Activated B cell treated with CpG ODN at 0.5 μM for 24 hours (primary cell): ENCODE measurements around the gene ARHGAP33. TPM values are rescaled to one million over a fixed set of nuclear protein-coding genes. Genes with fewer than 3 reads are reported as not detected.
A peak's percentile ranks its signal among the peaks of the same experiment; 100 is the strongest.

Experiments used
- ATAC-seq: fragments of 200-7000 bp; cut with Tn5 transposase; one replicate; pipeline ENCODE4 v1.10.0; 2021; ENCODE audit warnings: low read depth, mild to moderate bottlenecking, moderate library complexity
- CTCF ChIA-PET: fragments of 350-600 bp; sonication (Branson Sonifier 250); formaldehyde crosslinking; loops from one replicate; lab custom pipeline; 2021; ENCODE audit warnings: antibody characterized with exemption; lab: Charles Lee
- POLR2A ChIA-PET: fragments of 350-600 bp; sonication (Branson Sonifier 250); formaldehyde crosslinking; loops from one replicate; lab custom pipeline; 2021; ENCODE audit warnings: antibody characterized with exemption; lab: Charles Lee
- DNase-seq: peaks from one replicate; pipeline ENCODE4 v3.0.0; 2022
- H3K27ac Mint-ChIP-seq: one replicate; pipeline ENCODE4 v1.8.0; 2020; ENCODE audit warnings: mixed read lengths
- H3K27me3 Mint-ChIP-seq: one replicate; pipeline ENCODE4 v1.8.0; 2021; ENCODE audit warnings: mixed read lengths
- H3K36me3 Mint-ChIP-seq: one replicate; pipeline ENCODE4 v1.8.0; 2021; ENCODE audit warnings: low read depth, mixed read lengths
- H3K4me1 Mint-ChIP-seq: one replicate; pipeline ENCODE4 v1.8.0; 2021; ENCODE audit warnings: mixed read lengths
- H3K4me3 Mint-ChIP-seq: one replicate; pipeline ENCODE4 v1.8.0; 2020; ENCODE audit warnings: mild to moderate bottlenecking, mixed read lengths
- H3K9me3 Mint-ChIP-seq: one replicate; pipeline ENCODE4 v1.8.0; 2020; ENCODE audit warnings: mixed read lengths
- CTCF ChIP-seq: fragments of 200-600 bp; IDR thresholded peaks from one replicate; pipeline ENCODE4 v1.8.0; 2022; ENCODE audit warnings: antibody characterized with exemption, mild to moderate bottlenecking
- intact Hi-C: fragments of 100-400 bp; cut with micrococcal nuclease; formaldehyde crosslinking; loops from one replicate; pipeline ENCODE4 v1.15.1; 2024
- total RNA-seq: library from RNA; stranded (reverse); gene quantifications from 2 replicates; pipeline ENCODE4 v1.2.3, GENCODE V29; 2022

Gene ARHGAP33
- total RNA-seq = 9.3 and 15.0 TPM in 2 replicates

- DNase-seq = peak; percentile 97
- ChIA-PET CTCF (no interaction called here), POLR2A (interaction anchor here (0.6 to 1.7 kb wide), 2 partner anchors 31 to 253 kb away, joined by 4 to 7 read pairs; no protein-coding TSS in a partner anchor)
- TF ChIP-seq CTCF = no peak
- intact Hi-C loops = loop anchor here (1.0 to 5.0 kb wide), 7 partner anchors 17 to 156 kb away; partner anchors contain the start of genes APLP1, COX6B1, LIN37 and PROSER3
- no peaks in the 10 kb centered on the region for H3K27me3 Mint-ChIP-seq
- H3K4me3 Mint-ChIP-seq = peak within 1 kb of the TSS; percentile 79
- H3K36me3 Mint-ChIP-seq = no peaks in the 10 kb centered on the region
- H3K27ac Mint-ChIP-seq = no peak within 1 kb of the TSS
- H3K9me3 Mint-ChIP-seq = no peaks in the 10 kb centered on the region
- H3K4me1 Mint-ChIP-seq = peaks cover 9% of the 10 kb centered on the region
- peak; percentile 99 for ATAC-seq
Measured at GRCh38 chr19:35775298-35776101, at the start of gene ARHGAP33. Gene ARHGAP33, plus strand, starts transcription at chr19:35775564. Its CDS starts 95 bp downstream, at chr19:35775659.

GRCh38 chr19:35727053-35727955 is 48.1 kb upstream of the ARHGAP33 start:
- DNase-seq (no peak), ATAC-seq (no peak)
- Mint-ChIP-seq H3K36me3 (peaks cover 91% of the 10 kb centered on the region), H3K9me3 (no peaks in the 10 kb centered on the region), H3K4me3 (no peak overlapping the region), H3K4me1 (no peaks in the 10 kb centered on the region), H3K27me3 (no peaks in the 10 kb centered on the region), H3K27ac (no peak overlapping the region)
- POLR2A ChIA-PET = interaction anchor here (0.6 to 2.5 kb wide), 6 partner anchors 9 to 186 kb away, joined by 3 to 8 read pairs (median 6); partner anchors contain the start of genes IGFLR1 and KMT2B
- CTCF ChIA-PET = no interaction called here
- no peak for TF ChIP-seq CTCF
- intact Hi-C loops = no loop called here

GRCh38 chr19:35727956-35728706 is 47.2 kb upstream of the ARHGAP33 start:
- Mint-ChIP-seq H3K4me1 (no peaks in the 10 kb centered on the region), H3K9me3 (no peaks in the 10 kb centered on the region), H3K4me3 (no peak overlapping the region), H3K36me3 (peaks cover 83% of the 10 kb centered on the region), H3K27ac (no peak overlapping the region), H3K27me3 (no peaks in the 10 kb centered on the region)
- CTCF ChIA-PET = no interaction called here
- ATAC-seq = no peak
- no peak for DNase-seq
- intact Hi-C loops = no loop called here
- POLR2A ChIA-PET = interaction anchor here (0.6 to 2.5 kb wide), 5 partner anchors 10 to 185 kb away, joined by 3 to 8 read pairs (median 6); partner anchors contain the start of genes IGFLR1 and KMT2B
- TF ChIP-seq CTCF = no peak

- Mint-ChIP-seq H3K4me3 (no peak overlapping the region), H3K36me3 (peaks cover 84% of the 10 kb centered on the region), H3K9me3 (no peaks in the 10 kb centered on the region), H3K27ac (no peak overlapping the region), H3K4me1 (peaks cover 5% of the 10 kb centered on the region), H3K27me3 (no peaks in the 10 kb centered on the region)
- ATAC-seq = no peak
- ChIA-PET POLR2A (interaction anchor here (2.2 kb wide), 1 partner anchor 12 kb away, joined by 7 read pairs; no protein-coding TSS in a partner anchor), CTCF (no interaction called here)
- intact Hi-C loops = no loop called here
- no peak for TF ChIP-seq CTCF
- no peak for DNase-seq
Measured at GRCh38 chr19:35729021-35729420, 46.3 kb upstream of the ARHGAP33 start.
